ENCODE results near the gene DEGS2.

The DEGS2 gene

GRCh38 chr14:100130521-100130920, 28.9 kb downstream of the DEGS2 start:
- peak in 1 of 2 experiments; percentile 49 for DNase-seq

DNA sequence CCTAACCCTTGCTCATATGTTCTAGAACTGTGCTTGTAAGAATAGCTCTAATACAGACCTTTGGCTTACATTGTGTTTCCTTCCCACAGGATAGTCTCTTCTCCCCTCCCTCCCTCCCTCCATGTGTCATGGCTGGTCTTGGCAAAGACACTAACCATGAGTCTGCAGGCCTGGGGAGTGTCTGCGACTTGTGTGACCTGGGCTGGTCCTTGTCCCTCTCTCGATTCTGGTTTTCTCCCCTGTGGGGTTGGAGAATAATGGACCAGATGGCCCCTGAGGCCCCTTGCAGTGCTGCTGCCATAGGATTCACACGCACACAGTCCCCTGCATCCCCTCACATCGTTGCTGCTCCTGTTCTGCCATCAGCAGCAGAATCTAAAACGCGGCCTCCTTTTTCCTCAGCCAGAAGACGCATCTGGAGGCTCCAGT, 30.3 kb downstream of the DEGS2 start:
- no peak for DNase-seq

DNA sequence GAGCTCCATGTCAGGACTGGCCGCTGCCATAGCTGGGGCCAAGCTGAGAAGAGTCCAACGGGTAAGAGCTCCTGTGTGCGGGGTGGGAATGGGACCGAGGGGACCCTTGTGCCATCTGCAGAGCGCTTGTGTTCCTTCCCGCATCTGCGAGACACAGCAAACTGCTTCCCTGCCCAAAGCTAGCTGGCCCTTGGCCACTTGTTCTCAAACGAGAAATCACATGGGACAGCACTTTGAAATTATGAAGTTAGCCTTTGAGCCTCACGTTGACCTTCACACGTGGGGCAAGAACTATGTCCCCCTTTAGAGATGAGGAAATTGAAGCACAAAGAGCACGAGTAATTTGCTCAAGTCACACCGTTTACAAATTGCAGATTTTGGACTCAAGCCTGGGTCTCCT, 30.8 kb downstream of the DEGS2 start:
- DNase-seq: no peak

DNA sequence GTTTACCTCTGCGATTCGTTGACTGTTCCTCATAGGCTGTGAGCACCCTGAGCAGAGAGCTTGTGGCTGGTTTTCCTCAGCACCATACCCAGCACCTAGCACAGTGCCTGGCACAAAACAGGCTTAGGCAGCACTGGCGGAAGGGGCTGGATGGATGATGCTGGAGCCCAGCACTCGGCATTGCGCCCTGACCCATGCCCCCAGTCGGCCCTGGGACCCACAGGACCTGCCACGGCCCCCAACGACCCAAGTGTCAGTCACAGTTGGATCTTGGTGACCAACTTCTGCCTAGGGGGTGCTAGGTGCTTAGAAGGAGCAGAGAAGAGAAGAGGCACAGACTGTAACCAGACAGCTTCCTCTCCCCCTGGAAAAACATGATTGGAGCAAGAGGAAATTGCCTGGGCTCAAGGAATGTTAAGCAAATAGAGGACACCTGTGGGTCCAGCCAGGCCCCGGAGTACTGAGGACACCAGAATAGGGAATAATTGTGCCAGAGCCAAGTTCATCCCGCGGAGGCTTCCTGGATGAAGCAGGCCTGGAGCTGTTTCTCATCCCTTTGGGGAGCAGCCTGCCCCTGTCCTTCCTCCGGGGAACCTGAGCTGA, 31.5 kb downstream of the DEGS2 start:
- DNase-seq: no peak

- DNase-seq: no peak
Measured at GRCh38 chr14:100126401-100126800, 33.0 kb downstream of the DEGS2 start.

DNA sequence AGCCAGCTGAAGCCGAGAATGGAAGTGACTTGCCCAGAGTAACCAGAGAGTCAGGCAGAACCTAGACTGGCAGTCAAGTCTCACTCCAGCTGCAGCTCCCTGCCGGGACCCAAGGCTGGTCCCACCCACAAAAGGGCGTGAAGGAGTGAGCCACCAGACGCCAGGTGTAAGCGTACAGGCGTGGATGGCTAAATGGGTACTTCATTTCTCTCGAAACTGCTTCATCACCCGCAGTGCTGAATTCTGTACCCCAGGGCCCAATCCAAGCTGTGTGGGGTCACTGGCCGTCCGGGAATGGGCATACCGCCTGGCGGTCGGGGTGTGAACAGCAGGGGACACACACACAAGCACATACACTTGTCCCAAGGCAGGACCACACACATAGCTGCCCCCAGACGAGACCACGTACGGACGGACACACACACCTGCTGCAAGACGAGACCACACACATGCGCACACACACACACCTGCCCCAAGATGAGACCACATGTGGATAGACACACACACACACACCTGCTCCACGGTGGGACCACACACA, 34.8 kb downstream of the DEGS2 start:
- DNase-seq: no peak

DNA sequence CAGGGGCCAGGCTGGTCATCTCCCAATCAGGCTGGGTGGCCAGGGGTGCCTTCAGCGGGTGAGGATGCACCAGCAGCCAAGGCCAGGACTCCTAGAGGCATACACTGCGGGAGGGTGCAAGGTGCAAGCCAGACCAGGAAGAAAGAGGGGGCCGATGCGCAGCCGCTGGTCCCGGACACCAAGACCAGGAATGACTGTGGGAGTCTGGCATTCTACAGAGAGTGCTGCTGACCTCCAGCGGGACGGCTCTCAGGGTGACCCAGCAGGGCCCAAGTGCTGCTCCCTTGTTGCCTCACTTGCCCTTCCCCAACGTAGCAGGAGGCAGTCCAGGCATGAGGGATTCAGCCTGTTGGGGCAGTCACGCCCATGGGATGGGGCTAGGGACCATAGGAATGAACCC, 35.8 kb downstream of the DEGS2 start:
- DNase-seq: no peak

DNA sequence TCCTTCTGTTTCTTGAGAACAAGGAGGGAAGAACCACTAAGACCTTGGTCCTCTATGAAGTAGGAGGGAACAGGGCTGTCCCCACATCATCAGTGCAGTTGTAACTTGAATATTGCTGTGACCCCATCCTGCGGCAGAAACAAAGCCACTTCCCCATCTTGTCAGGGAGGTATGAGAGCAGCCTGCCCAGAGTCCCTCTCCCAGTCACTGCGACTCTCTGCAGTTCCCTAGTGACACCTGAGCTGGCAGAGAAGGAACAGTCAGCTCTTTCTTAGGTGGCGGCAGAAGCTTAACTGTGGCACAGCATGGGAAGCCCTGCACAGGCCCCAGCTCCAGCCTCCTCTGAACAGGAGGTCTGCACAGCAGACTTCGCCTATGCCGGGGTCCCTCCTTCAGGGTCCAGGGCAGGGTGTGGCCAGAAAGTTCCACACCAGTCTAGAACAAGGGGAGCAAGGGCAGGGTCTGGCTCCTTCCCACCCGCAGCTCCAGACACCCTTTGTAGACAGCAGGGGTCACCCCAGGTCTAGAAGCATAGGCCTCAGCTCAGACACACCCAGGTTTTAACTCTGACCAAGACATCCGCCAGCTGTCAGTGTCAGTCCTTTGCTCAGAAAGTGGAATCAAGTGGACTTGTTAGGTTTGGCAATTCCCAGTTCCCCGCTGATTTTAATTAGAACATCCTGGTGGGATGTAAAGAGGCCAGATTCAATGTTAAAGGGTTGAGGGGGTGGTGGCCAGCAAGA, 36.8 kb downstream of the DEGS2 start:
- DNase-seq: no peak

DNA sequence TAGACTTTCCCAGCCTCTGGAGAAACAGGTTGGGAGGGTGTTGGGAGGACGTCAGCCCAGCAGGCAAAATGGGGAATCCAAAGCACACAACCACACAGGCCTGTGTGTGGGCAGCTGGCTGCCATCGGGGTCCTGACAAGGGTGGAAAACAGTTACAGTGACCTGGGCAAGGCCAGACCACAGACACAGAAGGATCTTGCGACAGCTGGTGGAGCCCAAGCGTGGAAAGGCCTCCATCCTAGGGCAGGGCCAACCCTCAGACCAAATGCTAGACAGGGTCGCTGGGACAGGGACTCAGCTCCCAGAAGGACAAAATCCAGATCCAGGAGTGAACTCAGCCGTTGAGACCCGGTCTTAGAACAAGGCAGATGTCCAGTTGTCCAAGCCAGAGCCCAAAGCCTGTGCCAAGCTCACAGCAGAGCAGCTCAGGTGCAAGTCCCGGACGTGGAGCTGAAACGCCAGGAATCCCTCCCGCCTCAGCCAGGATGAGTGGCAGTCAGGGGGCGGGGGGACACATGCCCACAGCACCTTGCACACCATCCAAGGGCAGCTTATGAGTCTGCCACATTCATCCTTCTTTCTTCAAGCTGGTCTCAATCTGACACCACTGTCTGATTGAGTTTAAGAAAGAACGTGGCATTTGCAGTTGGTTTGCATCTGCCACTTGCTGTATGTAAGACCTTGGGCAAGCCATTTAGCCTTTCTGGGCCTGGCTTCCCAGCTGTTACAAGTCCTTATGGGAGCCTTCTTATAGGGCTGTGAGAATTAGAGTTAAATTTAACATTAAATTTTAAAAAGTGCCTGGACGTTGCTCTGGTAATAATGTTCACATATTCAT, 37.6 kb downstream of the DEGS2 start:
- no peak for DNase-seq

DNA sequence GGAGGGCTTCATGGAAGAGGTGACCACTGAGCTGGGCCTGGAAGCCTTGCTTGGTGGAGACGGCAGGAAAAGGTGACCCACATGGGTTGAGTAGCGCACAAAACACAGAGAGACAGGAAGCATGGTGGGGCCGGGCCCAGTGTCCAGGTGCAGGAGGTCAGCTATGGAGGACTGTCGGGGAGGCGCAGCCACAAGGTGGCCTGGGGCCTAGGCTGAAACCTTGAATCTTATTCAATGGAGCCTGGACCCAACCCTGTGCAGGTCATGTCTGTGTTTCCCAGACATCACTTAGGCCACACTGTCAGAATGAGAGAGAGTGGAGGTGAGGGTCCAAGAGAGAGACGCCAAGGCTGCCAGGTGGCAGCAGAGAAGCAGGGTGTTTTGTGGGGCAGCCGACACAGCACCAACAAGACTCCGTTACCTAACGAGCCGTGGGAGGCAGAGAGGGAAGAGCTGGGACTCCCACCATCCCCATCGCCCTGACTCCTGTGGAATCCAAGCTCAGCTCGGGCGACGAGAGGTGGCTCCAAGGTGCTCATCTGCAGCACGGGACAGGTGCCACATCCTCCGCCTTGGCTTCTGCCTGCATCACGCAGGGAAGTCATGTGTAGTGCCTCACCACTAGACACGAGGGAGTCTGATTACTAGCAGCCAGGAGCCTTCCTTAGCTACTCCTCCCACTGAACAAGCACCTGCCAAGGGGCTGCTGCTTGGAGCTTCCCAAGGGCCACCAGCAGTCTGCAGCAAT, 38.7 kb downstream of the DEGS2 start:
- DNase-seq: no peak

GRCh38 chr14:100119251-100119650, 40.2 kb downstream of the DEGS2 start:
- DNase-seq: no peak

DNA sequence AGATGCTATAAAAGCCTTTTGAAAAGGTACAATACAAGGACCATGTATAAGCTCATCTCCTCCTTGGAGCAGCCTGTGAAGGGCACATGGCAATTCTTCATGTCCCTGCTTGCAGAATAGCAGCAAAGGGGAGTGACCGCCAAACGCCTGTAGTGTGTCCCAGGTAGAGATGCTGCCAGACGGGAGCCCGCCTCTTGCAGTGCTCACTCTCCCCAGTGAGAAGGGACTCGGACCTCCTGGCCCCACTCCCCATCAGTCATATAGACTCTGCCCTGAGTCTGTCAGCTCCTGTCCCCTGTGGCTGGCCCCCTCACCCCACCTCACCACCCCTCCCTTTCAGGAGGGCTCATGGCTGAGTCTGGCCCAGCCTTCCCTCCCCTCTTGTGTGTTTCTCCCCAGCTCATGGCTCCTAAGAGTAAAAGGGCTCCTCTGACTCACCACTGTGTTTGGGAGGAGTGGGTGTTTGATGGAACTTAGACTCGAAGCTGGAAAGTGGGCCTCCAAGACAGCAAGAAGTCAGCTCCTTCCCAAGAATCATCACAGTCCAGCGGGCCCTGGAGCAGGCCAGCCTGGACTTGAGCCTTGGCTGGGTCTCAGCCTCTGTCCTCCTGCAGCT, 40.9 kb downstream of the DEGS2 start:
- DNase-seq: no peak

DNA sequence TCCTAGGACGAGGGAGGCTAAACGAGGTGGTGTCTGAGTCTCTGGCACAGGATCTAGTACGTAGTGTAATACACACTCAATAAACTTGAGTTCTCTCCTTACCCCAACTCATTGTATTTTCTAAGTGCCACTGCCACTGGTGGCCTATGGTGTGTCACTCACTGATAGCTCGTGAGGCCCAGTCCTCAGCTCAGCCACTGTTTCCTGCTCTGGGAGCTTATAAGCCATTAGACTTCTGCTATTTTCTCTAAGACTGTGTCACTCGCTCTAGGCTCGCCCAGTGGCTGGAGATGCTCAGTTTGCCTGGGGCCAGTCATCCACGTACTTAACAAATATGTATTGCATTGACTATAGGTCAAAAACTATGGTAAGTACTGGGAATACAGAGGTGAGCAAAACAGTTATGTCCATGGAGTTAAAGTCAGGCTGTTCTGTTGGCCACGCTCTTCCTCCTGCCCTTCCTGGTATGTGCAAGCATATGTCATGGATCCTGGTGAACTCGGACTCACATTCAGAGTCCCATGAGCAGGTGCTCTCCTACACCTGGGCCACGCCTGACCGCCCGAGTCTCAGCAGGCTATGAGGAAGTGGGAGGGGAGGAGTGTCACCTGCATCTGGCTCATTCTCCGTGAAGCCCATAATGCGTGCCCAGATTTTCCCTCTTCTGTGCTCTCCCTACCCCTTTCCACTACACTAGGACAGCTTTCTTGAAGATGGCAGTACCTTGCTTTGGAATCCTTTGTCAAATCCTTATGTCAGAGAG, 41.6 kb downstream of the DEGS2 start:
- DNase-seq: peak in 1 of 2 experiments; percentile 16

- DNase-seq: no peak
Measured at GRCh38 chr14:100117026-100117425, 42.4 kb downstream of the DEGS2 start.

DNA sequence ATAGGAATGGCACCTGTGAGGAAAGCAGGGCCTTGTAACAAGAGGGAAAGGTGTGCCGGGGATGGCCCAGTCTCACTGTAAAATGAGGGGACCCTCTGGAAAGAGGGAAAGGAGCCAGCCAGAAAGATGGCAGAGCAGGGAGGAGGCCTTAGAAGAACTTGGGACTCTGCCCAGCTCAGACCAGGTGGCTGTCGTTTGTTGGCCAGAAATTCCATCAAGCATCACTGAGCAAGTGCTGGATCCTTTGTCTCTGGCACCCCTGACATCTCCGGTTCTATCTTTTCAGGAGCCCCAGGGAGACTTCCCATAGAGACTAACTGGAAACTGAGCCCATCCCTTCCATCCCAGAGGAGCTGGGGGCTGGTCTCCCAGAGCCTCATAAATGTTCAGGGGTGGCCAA, 43.3 kb downstream of the DEGS2 start:
- no peak for DNase-seq

GRCh38 chr14:100115726-100116125, 43.7 kb downstream of the DEGS2 start:
- DNase-seq: no peak

- no peak for DNase-seq
Measured at GRCh38 chr14:100115236-100115635, 44.2 kb downstream of the DEGS2 start.

GRCh38 chr14:100114109-100114765, 45.2 kb downstream of the DEGS2 start:
- DNase-seq: no peak

GRCh38 chr14:100111931-100112704, 47.3 kb downstream of the DEGS2 start:
- DNase-seq: no peak

DNA sequence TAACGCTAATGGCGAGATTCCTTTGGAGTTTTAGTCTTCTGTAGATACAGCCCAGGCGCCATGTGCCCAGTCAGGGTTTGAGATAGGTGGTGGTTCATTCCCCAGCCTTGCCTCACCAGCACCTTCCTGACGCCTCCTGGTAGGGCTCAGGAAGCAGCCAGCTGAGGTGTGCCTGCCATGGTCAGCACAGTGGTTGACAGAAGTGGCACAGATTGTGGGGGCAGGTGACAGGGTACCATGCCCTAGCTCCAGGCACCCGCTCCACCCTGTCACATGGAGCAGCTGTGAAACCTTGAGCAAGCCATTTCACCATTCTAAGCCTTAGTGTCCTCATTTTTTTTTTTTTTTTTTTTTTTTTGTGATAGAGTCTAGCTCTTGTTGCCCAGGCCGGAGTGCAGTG, 48.6 kb downstream of the DEGS2 start:
- DNase-seq: no peak

Data from NCI-H526 (cell line).